Fibroblast of skin of left quadriceps (primary cell): Measurements from ENCODE around the gene TNNT1.

Experiments
- DNase-seq, 2 experiments: peaks; one replicate each; pipeline ENCODE4 v3.0.0-alpha.2; 2013; ENCODE audit warnings: low read depth in 2 of 2

Gene TNNT1

DNA sequence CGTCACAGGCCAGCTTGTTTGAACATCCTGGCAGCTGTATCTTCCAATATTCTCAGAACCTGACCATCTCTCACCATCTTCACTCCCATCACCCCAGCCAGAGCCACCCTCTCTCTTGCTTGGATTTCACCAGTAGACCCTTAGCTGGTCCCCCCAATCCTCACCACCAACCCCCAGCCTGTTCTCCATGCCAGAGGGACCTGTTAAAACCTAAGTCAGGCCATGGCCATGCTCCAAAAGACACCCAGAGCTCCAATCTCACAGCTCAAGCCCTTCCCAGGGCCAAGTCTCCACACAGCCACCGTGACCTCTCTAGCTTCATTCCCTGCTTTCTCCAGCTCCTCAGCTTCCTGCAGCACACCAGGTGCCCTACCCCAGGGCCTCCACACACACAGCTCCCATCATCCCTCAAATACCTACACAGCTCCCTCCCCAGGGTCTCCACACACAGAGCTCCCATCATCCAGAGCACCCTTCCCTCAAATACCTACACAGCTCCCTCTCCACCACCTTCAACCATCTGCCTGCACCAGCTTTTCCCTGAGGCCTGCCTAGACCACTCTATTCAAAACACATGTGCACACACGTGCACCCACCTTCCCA, 59.6 kb downstream of the TNNT1 start:
- no peak for DNase-seq

DNA sequence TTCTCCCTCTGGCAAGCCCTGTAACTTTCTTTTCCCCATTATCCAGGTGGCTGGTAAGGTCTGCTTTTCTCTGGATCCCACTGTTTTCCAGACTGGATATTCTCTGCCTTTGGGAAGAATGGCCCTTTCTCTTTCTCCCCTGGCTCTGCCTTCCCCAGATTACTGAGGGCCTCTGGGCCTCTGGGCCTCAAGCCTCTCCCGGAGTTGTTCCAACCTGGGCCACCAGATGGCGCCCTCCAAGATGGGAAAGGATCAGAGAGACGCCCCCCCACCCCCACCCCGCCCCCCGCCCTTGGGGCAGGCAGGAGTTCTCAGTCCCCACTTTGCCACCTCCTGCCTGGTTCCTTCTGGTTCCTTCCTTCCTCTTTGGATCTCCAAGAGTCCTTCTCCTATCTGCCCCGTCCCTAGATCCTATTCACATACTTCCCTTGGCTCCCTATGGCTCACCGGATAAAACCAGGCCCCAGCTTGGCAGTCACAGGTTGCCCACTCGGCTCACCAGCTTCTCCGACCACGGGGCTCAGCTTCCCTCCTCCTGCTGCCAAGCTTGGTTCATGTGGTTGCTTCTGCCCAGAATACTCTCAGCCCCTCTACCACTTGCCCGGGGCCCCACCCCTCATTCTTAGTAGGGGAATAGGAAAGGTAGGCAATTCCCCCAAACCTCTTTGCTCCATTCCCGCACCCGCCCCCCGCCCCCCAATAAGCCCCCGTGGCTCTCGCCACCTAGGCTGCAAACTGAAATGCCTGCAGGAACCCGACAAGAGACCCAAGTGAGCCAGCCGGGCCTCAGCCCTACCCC, 60.3 kb downstream of the TNNT1 start:
- DNase-seq: peak in 1 of 2 experiments; percentile 36

GRCh38 chr19:55088021-55088451, 61.0 kb downstream of the TNNT1 start:
- DNase-seq: no peak

GRCh38 chr19:55087542-55087901, 61.5 kb downstream of the TNNT1 start:
- no peak for DNase-seq

GRCh38 chr19:55086730-55087541, 62.1 kb downstream of the TNNT1 start:
- DNase-seq: peak; percentile 65 to 67

- no peak for DNase-seq
Observed at GRCh38 chr19:55085923-55086715, 62.9 kb downstream of the TNNT1 start.

DNA sequence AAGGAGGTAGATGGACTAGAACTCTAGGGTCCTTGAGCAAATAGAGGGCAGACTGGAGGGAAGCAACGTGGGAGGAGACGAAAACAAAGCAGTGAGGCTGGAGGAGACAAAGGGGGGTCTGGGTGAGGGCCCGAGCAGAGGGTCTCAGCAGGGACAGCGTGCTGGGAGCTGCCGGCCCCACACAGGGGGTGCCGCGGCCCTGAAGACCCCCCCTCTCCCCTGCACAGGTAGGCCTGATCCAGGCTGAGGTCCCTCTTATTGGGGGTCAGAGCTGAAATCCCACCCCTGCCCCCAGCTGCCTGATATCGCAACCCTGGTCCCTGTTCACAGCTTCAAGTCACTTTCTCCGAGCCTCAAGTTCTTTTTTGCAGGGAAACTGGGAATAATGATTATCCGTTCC, 64.6 kb downstream of the TNNT1 start:
- DNase-seq: no peak

DNA sequence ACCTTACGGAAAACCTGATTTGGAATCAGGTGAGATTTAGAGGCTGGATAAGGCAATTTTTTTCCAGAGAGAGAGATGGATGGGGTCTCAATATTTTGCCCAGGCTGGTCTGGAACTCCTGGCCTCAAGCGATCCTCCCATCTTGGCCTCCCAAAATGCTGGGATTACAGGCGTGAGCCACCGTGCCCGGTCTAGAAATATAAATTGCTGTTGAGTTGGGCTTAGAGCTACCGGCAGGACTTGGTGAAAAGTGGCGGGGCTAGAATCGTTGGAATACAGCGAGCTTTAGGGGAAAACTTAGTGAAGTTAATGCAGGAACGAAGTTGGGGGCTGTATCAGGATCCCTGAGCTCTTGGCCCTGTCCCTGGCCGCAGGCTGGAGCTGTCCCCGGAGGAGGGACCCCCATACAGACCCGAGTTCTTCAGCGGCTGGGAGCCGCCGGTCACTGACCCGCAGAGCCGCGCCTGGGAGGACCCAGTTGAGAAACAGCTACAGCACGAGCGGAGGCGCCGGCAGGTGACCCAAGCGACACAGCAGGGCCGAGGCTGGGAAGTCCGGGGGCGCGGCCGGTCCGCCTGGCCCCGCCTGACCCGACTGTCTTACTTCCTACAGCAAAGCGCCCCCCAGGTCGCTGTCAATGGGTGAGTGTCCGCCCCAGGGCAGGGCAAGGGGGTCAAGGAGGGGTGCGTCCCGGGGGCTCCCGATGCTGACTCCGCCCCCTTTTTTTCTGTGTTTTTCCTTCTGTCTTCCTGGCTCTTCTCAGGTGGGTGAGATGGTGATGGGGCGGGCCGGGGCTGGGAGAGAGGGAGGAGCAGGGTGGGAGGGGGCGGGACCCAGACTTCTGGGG, 65.8 kb downstream of the TNNT1 start:
- no peak for DNase-seq
